GM12865 (cell line): ENCODE measurements around the gene MZB1.
"Not testable (repeated sequence)": the region's sequence is repeated elsewhere in the genome, so short reads cannot be mapped to it uniquely, and the experiment has no call there.

ENCODE experiments used
- DNase-seq: peaks from one replicate; pipeline ENCODE4 v3.0.0; 2010; ENCODE audit warnings: low read depth
- H3K4me3 ChIP-seq: 2 replicates; pipeline ENCODE4 v1.5.1; 2011; ENCODE audit warnings: mild to moderate bottlenecking, low read depth, low read length, control low read depth
- CTCF ChIP-seq: IDR thresholded peaks from 2 replicates; pipeline ENCODE4 v1.5.1; 2011; ENCODE audit warnings: low read length, control low read depth, low read depth, inconsistent platforms; ENCODE audit not compliant: insufficient read depth; ENCODE audit errors: missing control alignments

The MZB1 gene

DNA sequence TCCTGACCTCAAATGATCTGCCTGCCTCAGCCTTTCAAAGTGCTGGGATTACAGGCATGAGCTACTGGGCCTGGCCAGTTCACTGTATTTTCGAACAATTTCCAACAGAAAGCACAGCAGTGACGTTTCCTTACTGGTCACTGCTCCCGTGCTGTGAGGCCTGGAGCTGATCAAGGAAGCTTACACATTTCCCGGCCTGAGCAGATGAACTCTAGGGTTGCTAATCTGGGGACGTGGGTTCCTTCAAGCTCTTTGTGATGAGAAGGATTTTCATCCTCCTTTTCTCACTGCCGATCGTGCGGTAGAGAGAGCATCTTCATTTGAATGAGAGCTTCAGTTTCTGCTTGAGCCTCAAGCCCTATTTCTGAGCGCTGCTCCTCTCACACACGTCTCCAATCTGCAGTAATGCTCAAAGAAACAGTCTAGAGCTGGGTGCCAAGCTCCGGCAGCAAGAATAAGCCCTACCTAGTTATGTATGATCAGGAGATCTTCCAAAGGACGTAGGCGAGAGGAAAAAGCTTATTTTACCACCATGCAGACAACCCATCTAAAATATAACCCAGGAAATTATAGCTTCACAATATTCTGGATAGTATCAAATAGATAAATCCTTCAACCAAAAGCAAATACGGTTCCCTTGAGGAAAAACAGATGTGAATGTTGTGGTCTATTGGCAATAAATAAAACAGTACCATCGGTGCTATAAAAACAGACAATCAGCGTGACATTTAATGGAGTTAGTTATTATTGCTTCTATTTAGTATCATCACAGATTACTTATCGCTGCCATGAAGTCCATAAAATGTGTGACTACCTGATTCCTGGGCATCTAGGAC is 21.5 kb upstream of the MZB1 start:
- TF ChIP-seq CTCF, result no peak
- no peak overlapping the region for H3K4me3 ChIP-seq
- DNase-seq, result no peak

DNA sequence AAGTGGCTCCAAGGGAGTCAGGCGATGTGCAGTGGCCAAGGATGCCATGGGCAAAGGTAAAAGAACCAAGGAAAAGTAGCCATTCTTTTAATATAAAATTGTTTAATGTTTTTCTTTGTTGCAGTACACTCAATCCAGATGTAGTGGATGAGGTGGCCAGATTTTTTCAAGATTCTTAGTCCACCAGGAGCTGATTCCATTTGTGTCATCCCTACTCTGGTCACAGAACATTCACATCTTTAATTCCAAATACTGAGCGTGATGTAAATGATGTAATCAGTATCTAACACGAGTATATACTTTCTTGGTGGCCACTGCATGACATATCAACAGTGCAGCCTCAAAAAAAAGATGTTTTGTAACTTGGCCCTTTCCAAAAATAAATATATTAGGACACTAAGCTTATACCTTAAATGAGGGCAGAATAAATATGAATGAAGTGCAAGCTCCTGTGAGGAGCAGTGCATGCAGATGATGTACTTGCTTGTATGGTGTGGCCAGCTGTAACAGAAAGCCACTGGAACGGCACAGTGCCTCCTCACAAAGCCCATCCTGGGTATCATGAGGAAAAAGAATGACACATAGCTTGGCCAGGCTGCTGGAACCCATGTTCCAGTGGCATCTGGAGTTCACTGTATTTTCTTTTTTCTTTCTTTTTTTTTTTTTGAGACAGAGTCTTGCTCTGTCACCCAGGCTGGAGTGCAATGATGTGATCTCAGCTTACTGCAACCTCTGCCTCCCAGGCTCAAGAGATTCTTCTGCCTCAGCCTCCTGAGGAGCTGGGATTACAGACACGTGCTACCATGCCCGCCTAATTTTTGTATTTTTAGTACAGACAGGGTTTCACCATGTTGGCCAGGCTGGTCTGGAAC is 20.6 kb upstream of the MZB1 start:
- DNase-seq, result no peak
- TF ChIP-seq CTCF, result no peak
- no peak overlapping the region for H3K4me3 ChIP-seq

DNA sequence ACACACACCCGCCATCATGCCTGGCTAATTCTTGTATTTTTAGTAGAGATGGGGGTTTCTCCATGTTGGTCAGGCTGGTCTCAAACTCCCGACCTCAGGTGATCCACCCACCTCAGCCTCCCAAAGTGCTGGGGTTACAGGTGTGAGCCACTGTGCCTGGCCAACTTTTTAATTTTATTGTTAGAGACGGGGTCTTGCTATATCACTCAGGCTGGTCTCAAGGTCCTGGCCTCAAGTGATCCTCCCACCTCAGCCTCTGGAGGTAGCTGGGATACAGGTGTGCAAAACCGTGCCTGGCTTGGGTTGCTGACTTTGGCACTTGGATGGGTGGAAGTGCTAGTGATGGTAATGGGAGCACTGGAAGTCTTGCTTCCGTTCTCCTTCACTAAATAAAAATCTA is 19.4 kb upstream of the MZB1 start:
- DNase-seq, H3K4me3 ChIP-seq: not testable (repeated sequence)

DNA sequence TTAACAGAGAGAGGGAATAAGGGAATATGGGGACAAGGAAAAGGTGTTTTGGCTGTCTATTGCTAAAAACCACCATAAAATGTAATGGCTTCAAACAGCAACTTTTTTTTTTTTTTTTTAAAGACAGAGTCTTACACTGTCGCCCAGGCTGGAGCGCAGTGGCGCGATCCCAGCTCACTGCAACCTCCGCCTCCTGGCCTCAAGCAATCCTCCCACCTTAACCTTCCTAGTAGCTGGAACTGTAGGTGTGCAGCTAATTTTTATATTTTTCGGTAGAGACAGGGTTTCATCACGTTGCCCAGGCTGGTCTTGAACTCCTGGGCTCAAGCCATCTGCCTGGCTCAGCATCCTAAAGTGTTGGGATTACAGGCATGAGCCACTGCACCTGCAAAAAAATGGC is 18.5 kb upstream of the MZB1 start:
- no peak overlapping the region for H3K4me3 ChIP-seq
- no peak for TF ChIP-seq CTCF
- DNase-seq, result no peak

- DNase-seq, result no peak
- H3K4me3 ChIP-seq, result no peak overlapping the region
- TF ChIP-seq CTCF, result no peak
Observed at GRCh38 chr5:139407517-139407916, 17.8 kb upstream of the MZB1 start.

DNA sequence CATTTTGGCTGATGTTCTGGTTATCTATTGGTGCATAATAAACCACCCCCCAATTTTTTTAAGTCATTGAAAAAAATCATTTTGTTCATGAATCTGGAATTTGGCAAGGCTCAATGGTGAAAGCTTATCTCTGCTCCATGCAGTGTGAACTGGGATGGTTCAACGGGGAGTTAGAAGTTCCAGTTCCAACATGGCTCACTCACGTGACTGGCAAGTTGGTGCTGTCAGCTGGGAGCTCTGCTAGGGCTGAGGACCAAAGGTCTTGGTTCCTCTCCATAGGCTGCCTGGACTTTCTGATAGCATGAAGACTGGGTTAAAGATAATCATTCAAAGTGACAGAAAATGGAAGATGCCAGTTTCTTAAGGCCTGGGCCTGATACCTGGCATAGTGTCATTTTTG is 17.2 kb upstream of the MZB1 start:
- DNase-seq, result no peak
- H3K4me3 ChIP-seq, result no peak overlapping the region
- TF ChIP-seq CTCF, result no peak

DNA sequence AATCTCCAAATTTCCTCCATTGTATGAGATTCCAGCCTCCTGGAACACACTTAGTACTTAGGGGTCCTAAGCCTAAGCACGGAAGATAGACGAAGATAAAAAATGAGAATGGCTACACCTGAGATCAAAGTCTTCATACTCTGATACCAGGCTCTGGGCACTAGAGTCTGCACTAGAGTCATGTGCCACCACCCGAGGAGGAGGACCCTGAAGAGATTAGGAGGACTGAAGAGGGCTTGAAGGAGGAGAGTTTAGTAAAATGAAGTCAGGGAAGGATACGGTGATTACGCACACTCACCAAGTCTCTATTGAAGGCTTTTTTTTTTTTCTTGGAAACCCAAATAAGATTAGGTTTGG is 14.7 kb upstream of the MZB1 start:
- DNase-seq, result no peak
- peak overlapping the region; percentile 75 for H3K4me3 ChIP-seq
- TF ChIP-seq CTCF, result no peak
